HG02571 (cell line): ENCODE results near the gene AUTS2.

Source experiments
- ATAC-seq: cut with Tn5 transposase; IDR thresholded peaks from one replicate; pipeline ENCODE4 v1.9.1; 2021; ENCODE audit warnings: mild to moderate bottlenecking, moderate library complexity; ENCODE audit not compliant: unreplicated experiment

AUTS2 gene

DNA sequence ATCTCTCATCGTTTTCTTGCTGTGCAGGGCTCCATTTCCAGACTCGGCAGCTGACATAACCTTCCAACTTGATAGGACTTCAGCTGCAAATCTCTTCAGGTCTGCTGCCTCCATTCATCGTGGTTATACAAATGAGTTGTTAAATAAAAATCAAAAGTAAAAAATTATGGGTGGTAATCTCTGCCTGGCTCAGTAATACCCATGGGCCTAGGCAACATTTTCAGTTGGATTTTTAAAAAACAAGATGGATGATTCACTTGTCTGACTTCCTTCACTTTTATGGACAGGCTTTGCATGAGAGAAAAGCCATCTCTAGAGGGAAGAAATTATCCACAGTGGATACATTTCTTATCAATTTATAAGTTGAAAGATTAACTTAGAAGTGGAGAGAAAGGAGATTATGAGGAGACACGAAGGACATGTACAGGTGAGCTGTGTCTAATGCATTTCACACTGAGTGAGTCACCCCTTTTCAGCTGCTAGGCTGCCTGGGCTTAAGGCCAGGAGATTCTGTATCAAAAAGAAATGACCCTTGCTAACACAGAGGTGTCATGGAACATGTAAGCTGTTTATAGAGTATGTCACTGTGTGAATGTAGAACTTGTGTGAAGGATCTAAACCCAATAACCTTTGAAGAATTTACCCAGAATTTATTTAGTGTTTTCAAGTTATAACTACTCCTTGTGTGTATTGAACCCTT lies 495.1 kb downstream of the AUTS2 start:
- no peak for ATAC-seq

DNA sequence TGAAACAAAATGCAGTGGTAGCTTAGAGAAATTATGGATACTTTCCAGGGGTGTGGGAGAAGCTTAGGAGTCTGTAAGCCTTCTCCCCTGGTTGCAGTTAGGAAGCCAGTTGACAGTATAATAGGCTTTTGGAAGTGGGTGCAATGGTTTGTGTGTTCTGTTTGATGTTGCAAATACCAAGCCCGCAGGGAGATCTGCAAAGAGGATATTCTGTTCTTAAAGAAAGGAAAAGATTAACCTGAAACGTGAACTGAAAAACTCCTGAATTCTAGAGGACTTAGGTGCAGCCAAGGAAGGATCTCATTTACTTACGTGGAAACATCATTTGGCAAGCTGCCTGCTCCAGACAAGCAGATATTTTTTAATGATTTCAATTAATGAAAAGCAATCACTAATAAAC lies 496.6 kb downstream of the AUTS2 start:
- no peak for ATAC-seq

DNA sequence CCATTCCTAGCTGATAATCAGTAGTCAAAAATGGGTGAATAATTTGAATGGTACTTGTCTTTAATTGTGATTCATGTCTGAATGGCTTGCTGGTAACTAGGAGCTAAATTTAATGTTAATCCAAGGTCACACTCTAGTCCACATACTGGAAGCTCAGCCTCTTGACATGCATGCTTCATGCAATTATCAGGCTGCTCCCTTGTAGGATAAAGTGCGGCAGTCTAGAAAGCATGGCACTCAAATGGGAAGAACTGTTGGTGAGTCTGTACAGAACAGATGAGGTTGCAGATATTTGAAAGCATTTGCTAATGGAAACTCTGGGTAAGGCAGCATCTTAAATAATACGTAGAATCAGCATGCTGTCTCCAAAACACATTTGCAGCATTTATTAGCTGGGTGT lies 499.4 kb downstream of the AUTS2 start:
- ATAC-seq: no peak

DNA sequence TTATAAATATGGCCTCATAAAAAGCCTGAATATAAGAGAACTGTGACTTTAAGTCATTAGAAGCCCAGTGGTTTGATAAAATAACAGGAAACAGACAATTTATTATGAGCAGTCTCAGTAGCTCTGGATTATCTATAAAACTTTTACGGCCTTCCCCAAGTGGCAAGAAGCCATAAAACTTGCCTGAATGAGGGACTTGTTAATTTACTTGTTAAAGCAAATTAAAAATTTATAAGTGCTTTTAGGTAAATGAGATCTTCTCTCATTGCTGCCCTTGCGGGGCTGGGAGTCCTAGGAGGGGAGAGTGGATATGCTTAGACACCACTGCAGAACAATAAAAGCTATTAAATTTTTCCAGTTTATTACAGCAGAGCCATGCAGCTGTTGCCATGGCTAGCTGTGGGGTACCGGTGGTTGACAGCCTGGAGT lies 499.9 kb downstream of the AUTS2 start:
- ATAC-seq: no peak

DNA sequence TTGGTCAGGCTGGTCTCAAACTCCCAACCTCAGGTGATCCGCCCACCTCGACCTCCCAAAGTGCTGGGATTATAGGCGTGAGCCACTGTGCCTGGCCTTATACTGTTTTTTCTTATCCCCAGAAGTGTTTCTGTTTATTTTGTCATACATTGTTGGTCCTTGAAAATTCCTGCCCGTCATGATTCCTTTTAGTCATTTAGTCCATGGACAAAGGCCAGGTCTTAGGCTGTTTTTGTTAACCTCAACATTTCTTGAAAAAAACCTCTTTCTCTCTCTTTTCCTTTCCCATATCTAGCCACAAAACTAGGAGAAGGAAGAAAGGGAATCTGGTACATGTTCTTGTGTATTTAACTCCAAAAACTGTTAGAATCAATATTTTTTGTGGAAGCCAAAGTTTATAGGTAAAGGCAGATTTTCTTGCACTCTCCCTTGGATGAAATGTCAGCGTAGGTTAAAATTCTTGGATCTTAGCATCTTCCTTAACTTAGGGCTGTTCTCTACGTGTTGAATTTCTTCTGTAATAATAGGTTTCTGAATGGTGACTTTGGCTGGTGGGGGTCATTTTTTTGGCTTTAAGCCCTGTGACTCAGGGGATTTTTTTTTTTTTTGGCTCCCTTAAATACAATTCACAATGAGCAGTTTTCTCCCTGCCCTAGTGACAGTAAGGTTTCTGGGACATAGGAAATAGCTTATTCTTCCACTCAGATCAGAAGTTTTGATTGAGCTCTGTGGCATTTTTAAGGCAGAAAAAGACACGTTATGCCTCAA lies 500.8 kb downstream of the AUTS2 start:
- no peak for ATAC-seq

DNA sequence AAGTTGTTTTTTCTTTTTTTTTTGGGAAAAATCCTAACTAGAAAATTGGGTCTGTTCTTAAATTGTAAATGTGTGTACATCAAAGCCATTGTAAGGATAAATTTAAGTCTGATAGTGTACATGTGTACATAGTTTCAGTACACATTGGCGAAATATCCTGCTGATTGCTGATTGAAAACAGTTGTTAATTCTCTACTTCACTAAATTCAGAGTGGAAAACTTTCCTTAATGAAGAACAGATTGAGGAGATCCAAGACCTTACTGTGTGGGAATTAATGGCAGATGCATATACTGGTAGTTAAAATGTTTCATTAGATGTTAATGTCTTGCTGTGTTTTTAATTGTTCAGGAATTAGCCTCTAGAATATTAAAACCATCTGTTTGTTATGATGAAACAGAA lies 506.0 kb downstream of the AUTS2 start:
- no peak for ATAC-seq

DNA sequence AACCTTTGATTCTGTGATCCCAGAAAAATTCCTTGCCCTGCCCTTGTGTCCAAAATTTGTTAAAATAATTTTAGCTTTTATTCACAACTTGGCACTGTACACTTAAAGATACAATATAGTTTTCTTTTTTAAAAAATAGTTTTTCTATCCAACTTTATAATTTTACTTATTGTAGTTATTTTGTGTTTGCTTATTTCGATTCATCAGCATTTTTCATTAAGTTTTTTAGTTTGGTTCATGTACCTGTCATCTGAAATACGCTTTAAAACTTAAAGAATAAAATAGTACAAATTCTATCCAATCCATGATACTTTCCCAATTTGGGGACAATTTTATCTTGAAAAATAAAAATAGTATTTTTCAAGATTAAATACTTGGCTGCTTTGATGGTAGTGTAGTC lies 514.8 kb downstream of the AUTS2 start:
- ATAC-seq: no peak

DNA sequence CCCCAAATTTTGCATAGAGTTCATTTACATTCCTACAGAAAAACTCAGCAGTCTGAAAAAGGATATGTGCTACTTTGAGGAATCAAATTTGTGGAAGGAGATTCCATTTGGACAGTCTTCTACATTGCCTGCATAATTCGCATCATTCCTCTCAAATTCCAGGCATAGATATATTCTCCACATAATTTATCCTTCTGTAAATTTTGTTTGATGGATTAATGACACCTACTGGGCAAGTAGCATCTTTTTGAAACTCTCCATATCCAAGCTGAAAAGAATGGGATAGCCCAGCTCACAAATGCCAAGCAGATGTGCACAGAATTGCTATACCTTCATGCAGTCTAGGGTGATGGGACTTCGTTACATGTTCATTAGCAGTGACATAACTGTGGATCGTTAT lies 515.3 kb downstream of the AUTS2 start:
- no peak for ATAC-seq

DNA sequence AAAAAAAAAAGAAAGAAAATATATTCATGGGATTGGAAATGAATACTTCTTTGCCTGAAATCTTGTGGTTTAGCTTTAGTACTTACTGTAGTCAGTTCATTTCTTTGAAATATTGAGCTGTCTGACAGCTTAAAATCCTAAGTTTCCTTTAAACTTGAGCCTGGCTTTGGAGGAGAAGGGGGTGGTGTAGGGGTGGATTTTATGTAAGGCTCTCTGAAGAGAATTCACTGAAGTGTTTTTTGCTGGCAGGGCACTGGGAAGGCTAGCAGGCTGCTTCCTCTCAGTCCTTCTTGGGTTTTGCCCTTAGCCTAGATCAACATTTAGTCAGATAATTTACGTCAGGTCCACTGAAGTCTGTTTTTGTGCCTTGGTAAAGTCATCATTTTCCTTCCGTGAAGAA lies 516.5 kb downstream of the AUTS2 start:
- no peak for ATAC-seq

DNA sequence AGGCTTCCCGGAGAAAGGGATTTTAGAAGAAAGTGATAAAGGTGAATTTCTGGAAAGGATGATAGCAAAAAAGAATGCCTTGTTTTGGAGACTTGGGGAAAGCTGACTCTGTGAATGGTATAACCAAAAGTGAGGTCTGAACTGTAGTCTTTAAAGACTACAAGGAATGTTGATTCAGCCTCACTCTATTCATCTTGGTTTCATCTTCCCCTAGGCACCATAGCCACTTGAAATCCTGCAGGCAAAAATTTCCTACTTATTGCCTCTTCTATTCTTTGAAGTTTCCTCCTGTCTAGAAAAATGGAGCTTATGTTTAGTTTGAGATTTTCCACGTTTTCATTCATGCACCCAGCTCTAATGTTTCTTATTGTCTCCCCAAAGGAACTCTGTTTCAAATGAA lies 518.0 kb downstream of the AUTS2 start:
- ATAC-seq: no peak

DNA sequence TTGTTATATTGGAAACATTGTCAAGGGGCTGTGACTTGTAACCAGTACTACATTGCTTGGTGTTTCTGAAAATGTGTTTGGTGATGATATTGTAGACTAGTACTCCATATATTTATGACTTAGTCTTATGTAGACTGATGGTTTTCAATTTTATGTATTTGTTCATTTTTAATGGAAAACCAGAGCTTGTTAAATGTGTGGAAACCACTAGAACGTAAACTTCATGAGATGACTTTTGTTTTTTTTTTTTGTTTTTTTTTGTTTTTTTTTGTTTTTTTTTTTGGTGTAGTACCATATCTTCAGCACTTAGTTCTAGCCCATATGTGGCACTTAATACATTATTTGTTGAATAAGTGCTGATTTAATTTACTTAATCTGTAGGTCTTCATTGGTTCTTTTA lies 518.6 kb downstream of the AUTS2 start:
- ATAC-seq: no peak

DNA sequence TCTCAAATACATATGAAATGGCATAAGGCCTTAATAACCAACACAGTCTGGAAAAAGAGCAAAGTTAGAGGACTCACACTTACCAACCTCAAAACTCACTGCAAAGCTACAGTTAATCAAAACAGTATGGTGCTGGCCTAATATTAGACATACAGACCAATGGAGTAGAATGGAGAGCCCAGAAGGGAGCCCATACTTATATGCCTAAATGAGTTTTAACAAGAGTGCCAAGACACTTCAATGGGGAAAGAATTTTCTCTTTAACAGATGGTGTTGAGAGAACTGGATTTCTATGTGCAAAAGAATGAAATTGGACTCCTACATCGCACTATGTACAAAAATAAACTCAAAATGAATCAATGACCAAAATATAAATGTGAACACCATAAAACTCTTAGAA lies 522.6 kb downstream of the AUTS2 start:
- ATAC-seq: no peak

DNA sequence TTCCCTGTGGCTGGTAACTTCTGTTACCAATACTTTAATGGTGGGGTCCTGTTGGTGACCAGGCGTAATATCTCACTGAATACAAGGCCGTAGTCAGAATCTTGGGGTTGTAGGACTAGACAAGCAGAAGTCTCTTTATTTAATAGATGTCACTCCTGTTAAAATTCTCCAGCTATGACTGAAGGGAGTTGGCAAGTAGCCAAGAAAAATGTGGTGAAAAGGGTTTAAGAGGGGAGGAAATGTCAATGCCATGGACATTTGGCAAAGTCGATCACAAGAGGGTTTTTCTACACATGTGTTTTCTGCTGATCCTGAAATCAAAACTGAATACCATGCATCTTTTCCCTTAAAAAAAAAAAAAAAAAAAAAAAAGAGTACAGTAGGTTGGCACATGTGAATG lies 533.5 kb downstream of the AUTS2 start:
- ATAC-seq: no peak

DNA sequence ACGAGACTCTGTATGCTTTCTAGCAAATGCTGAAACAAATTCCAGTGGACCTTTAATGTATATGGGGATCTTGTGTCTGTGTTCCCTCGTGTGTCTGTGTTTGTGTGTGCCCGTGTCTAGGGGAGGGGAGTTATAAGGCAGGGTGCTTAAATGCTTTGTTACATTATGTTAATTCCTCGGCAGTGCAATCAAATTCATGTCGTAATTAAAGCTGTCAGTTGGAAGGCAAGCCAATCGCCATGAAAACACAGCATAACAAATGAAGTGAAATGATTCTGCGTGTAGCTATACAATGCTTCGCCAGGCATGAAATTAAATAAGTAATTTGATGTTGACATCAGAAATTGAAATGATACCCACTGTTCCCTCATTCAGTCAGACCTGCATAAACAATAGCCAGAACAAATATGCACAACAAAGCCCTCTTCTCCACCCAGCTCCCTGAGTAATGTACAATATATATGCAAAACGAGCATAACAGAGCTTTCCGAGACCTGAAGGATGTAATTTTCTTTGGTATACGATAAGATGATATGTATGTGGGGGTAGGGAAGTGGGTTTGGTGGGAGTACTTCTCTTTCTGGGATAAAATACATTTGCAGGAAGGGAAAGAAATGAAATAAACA lies 534.1 kb downstream of the AUTS2 start:
- no peak for ATAC-seq

DNA sequence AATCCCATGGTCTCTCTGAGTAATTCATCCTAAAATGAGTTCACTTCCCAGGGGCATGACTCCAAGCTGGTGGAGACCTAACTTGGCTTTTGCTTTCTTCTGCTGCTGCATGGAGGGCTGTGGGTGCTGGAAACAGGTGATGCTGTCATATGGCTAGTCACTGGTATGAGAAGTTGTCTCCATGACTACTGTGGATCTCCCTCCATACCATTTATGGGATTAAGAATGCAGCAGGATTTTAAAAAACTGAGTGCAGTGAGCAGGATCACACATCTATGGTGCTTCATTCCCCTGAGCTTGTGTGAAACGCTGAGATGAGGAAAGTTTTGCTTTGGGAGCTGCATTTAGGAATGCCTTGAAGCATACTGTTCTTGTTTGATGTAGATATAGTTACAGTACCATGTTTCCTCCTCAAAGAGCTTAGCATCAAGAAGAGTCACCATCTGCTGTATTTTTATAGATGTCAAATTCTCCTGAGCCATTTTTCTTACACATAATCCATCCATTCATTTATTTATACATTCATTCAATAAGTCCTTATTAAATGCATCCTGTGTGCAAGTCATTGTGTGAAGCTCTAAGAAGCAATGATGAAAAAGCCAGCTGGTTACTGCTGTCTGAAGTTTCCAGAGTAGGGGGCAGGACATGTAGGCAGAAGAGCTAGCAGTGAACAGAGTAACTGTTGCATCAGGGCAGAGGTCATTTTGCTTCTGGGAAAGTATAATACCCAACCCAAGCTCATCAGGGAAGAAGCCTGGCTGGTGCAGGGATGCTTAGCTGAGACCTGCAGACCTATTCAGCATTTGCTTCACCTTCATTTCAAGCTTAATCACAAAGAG lies 534.8 kb downstream of the AUTS2 start:
- no peak for ATAC-seq

DNA sequence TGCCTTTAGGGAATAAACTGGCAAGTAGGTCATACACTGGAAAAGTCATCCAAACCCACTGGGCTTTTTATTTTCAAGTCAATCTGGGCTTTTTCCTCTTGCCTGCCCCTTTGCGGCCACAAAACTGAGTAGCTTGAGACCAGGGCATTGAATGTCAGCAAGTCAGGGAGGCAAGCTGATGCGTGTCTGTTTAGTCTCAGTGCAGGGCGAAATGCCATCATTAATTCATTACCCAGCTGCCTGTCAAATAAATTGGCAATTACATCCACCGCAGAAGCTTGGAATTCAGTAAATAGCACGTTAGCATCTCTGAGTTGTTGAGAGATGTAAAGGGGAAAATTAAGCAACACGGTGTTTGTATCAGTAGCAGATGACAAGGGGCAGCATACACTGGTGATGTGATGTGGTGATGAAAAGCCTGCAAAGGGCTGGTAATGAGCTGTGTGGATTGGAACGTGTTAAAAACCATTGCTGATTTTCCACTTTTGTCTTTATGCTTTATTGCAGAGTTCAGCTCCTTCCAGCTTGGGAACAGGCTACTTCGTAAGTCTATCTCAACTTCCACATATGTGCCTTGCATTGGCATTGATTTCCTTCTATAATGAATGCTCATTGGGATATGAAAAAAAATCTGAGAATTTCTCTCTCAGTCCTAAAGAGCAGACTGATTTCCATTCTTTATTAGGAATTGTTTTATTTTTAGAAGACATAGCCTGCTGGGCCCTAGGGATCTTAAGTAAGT lies 535.9 kb downstream of the AUTS2 start:
- ATAC-seq: no peak

DNA sequence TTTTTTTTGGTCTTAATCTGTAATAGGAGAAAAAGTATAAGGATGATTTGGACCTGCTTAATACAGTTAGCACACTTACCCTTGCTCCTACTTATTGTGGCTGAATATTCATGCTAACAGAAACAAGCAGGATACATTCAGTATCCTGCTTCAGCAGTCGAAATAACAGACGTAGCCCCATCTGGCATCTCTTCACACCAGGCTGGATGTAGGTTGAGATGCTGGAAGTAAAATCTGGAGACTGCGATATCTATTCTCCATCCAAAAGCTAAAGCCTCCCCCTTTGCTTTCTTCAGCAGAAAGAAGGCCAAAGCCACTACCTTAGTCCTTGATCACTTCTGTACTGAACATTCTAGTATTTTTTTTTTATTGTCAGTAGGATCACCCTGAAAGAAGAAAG lies 537.4 kb downstream of the AUTS2 start:
- no peak for ATAC-seq

DNA sequence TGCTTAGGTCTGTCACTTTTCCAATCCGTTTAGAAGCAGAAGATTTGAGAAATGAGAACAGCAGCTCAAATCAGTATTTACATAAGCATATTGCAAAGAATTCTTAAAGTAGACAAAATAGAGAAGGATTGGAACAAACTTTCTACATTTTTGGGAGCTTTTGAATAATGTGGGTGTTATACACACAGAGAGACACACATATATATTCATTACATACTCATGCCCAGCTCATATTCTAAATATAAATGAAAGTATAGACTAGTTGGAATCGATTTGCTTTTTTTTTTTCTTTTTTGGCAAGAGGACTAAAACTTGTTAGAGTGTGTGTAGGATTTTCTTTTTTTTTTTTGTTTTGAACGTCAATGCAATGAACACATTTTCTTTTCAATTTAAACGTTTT lies 538.9 kb downstream of the AUTS2 start:
- no peak for ATAC-seq

DNA sequence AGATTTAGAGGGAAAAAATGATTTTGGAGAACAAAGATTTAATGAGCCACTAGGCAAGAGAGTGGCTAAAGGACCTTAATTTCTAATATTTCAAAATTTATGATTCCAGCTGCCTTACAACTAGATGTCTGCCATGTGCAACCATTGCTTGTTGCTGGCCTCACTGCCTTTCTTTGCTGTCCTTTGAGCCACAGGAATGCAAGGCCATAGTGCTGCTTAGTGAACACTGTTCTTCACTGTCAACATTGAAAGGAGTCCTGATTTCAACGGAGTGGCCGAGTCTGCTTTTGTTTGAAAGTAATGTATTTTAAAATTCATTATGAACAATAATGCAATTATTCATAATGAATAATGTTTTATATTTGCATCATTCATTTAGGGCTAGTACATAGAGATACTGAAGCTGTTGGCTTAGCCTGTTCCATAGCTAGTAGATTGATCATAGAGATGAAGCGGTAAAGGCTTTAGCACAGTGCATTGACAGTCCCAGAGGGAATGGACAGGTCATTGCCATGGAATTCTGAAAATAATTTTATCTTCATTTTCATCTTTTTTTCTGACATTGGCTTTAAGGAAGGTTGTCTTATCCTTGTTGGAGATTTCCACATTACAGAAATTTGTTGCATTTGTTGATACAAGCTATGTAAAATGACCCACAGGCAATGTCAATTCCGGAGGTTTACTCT lies 544.1 kb downstream of the AUTS2 start:
- ATAC-seq: no peak
